BLaER1 treated with 17β-estradiol and CSF1 and Interleukin-3, amounts not matched to agents 10 nM and 100 nM (cell line): Measurements from ENCODE around the gene MTHFD1L.
A peak's percentile ranks its signal among the peaks of the same experiment; 100 is the strongest.
"Not testable (repeated sequence)": the region's sequence is repeated elsewhere in the genome, so short reads cannot be mapped to it uniquely, and the experiment has no call there.

Experiments used
- H3K27ac ChIP-seq, 11 experiments: shearing (Covaris generic); formaldehyde crosslinking; 2 replicates each; pipeline ENCODE4 v1.8.1; 2022
- H3K27me3 ChIP-seq, 11 experiments: shearing (Covaris generic); formaldehyde crosslinking; 2 replicates each; pipeline ENCODE4 v1.8.1; 2022
- H3K36me3 ChIP-seq, 11 experiments: shearing (Covaris generic); formaldehyde crosslinking; 2 replicates each; pipeline ENCODE4 v1.8.1; 2022
- H3K4me1 ChIP-seq, 10 experiments: shearing (Covaris generic); formaldehyde crosslinking; 2 replicates each; pipeline ENCODE4 v1.8.1; 2022
- H3K4me2 ChIP-seq, 11 experiments: shearing (Covaris generic); formaldehyde crosslinking; 2 replicates each; pipeline ENCODE4 v1.8.1; 2022
- H3K4me3 ChIP-seq, 10 experiments: shearing (Covaris generic); formaldehyde crosslinking; 2 replicates each; pipeline ENCODE4 v1.8.1; 2022
- H3K9ac ChIP-seq, 11 experiments: shearing (Covaris generic); formaldehyde crosslinking; 2 replicates each; pipeline ENCODE4 v1.8.1; 2022
- H3K9me3 ChIP-seq, 11 experiments: shearing (Covaris generic); formaldehyde crosslinking; replicated peaks in 1 of 11; 2 replicates each; pipeline ENCODE4 v1.8.1; 2022
- H4K20me1 ChIP-seq, 11 experiments: shearing (Covaris generic); formaldehyde crosslinking; 2 replicates each; pipeline ENCODE4 v1.8.1; 2022
- Cebpa-rat ChIP-seq, 11 experiments: shearing (Covaris generic); IDR thresholded peaks; 2 replicates each; pipeline ENCODE4 v1.8.1; 2022

The MTHFD1L gene

DNA sequence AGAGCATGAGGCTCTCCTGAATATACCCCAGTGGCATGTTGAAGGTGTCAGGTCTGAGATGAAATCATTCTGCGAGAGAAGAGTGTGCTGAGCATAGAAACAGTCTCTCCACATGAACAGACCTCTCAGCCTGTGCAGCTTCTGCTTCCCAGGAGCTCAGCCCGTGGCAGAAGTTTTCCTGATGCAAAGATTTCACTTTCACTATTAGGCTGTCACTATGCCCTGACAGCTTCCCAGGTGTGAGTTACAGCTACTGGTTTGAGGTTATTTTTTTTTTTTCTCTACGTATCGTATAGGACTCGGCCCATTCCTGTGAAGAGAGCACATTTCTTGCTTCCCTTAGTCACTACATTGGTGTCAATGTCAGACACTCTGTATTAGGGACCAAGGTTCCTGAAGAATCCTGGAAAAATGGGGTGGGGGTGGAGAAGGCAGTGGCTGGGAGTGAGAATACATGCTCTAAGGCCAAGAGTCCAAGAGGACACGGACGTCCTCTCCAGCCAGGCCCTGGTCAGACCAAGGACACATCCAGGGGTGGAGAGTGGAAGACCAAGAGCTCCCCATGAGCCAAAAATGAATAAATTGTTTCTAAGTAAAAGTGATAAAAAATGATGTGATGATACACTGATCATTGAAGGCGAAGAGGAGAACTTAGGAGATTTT is 253.1 kb downstream of the MTHFD1L start:
- TF ChIP-seq Cebpa-rat (IDR thresholded peaks at IDR 0.05), result no peak
- Histone ChIP-seq H3K4me3 (no peak overlapping the region), H3K9ac (no peak overlapping the region), H3K36me3 (no peaks in the 10 kb centered on the region; a peak in 1 of 22 replicates), H3K9me3 (0 out of 22 replicates have a peak, but pooled peaks cover 0 to 4% (median 0%) of the 10 kb centered on the region in 11 experiments), H3K27me3 (no peaks in the 10 kb centered on the region), H3K4me2 (peak overlapping the region in 2 of 11 experiments; percentile 14 to 34; a peak in 1 of 22 replicates), H3K27ac (no peak overlapping the region), H3K4me1 (peaks cover 0 to 6% (median 0%) of the 10 kb centered on the region in 10 experiments; a peak in 2 of 20 replicates), H4K20me1 (no peaks in the 10 kb centered on the region)

DNA sequence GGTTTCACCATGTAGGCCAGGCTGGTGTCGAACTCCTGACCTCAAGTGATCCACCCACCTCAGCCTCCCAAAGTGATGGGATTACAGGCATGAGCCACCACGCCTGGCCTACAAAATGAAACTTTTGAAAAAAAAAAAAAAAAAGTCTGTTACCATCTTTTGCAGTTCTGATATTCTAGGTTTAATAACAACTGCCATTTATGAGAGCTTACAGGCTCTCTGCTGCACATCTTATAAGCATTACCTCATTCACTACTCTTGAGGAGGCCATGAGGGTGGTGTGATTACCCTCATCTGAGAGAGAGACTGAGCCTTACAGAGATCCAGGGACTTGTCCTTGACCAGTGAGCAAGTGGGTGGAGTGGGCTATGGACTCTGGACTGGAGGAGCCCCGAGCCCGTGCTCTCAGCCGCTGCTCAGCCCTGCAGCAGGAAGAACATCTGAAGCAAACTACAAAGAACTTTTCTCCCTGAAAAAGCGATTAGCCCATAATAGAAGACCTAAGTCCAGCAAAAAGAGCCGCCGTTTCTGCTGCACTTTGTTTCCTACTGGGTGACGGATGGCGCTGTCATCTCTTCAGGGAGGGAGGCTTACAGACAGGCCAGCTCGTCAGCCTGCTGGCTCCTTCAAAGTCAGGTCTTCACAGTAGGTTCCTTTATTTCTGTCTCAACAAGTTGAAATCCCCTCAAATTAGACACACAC is 254.5 kb downstream of the MTHFD1L start:
- TF ChIP-seq Cebpa-rat (IDR thresholded peaks at IDR 0.05), result no peak
- Histone ChIP-seq H3K4me2 (no peak overlapping the region), H3K36me3 (no peaks in the 10 kb centered on the region; a peak in 1 of 22 replicates), H3K4me1 (peaks cover 0 to 6% (median 0%) of the 10 kb centered on the region in 10 experiments; a peak in 2 of 20 replicates), H3K4me3 (no peak overlapping the region), H3K9ac (no peak overlapping the region), H3K9me3 (peaks cover 0 to 4% (median 0%) of the 10 kb centered on the region in 11 experiments; a peak in 1 of 22 replicates), H3K27ac (no peak overlapping the region), H4K20me1 (no peaks in the 10 kb centered on the region), H3K27me3 (no peaks in the 10 kb centered on the region)

DNA sequence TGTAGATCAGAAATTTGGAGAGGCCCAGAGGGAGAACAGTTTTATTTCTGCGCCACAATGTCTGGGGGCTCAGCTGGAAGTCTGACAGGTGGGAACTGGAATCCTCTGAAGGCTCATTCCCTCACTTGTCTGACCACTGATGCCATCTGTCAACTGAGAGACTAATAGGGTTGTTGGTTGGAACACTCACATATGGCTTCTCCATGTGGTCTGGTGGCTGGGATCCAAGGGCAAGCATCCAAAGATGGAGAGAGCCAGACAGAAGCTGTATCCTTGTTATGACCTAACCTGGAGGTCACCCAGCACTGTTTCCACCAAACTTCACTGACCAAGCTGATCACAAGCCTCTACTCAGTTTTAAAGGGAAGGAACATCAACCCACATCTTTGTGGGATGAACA is 256.4 kb downstream of the MTHFD1L start:
- H3K36me3 ChIP-seq, result no peaks in the 10 kb centered on the region; a peak in 1 of 22 replicates
- peaks cover 0 to 6% (median 0%) of the 10 kb centered on the region in 10 experiments; a peak in 2 of 20 replicates for H3K4me1 ChIP-seq

DNA sequence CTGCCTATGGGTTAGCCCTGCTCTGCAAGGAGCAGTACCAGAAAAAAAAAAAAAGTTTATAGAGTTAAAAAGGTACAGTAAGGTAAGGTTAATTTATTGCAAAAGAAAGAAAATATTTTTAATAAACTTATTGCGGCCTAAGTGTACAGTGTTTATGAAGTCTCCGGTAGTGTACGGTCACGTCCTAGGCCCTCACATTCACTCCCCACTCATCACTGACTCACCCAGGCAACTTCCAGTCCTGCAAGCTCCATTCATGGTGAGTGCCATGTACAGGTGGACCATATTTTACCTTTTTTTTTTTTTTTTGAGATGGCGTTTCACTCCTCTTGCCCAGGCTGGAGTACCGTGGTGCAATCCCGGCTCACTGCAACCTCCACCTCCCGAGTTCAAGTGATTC is 258.1 kb downstream of the MTHFD1L start:
- not testable (repeated sequence) for H3K4me1 ChIP-seq, H3K9ac ChIP-seq, H3K27me3 ChIP-seq, H3K36me3 ChIP-seq, H4K20me1 ChIP-seq, H3K4me2 ChIP-seq, H3K27ac ChIP-seq, H3K4me3 ChIP-seq
- peaks cover 10 to 17% (median 14%) of the 10 kb centered on the region in 11 experiments for H3K9me3 ChIP-seq

More for the DNA sequence above, 256.4 kb downstream of the MTHFD1L start:
- Histone ChIP-seq H4K20me1 (no peaks in the 10 kb centered on the region), H3K9me3 (peaks cover 2 to 6% (median 2%) of the 10 kb centered on the region in 11 experiments; a peak in 21 of 22 replicates), H3K27ac (no peak overlapping the region), H3K4me3 (no peak overlapping the region), H3K27me3 (no peaks in the 10 kb centered on the region), H3K4me2 (no peak overlapping the region), H3K9ac (no peak overlapping the region)
- TF ChIP-seq Cebpa-rat (IDR thresholded peaks at IDR 0.05), result no peak

DNA sequence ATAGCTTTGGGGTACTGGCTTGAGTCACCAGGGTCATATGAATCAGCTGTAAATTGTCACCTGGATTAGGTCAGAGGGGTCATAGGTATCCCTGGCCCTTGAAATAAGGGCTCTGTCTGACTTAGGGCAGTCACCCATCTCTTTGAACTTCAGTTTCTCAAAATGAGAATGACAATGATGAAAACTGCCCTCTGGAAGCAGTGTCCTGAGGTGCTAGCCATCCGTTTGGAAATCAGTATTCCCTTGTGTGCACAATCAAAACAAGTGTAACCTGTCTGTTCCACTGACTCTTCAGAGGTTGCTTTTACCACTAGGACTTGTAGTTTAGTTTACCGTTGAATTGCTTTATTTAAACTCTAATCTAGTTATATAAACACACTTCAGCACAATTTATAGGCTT is 259.7 kb downstream of the MTHFD1L start:
- not testable (repeated sequence) for H4K20me1 ChIP-seq, H3K4me2 ChIP-seq, H3K9ac ChIP-seq, H3K4me1 ChIP-seq, H3K27me3 ChIP-seq, H3K36me3 ChIP-seq, H3K4me3 ChIP-seq, H3K27ac ChIP-seq
- peaks cover 10 to 20% (median 14%) of the 10 kb centered on the region in 11 experiments for H3K9me3 ChIP-seq

DNA sequence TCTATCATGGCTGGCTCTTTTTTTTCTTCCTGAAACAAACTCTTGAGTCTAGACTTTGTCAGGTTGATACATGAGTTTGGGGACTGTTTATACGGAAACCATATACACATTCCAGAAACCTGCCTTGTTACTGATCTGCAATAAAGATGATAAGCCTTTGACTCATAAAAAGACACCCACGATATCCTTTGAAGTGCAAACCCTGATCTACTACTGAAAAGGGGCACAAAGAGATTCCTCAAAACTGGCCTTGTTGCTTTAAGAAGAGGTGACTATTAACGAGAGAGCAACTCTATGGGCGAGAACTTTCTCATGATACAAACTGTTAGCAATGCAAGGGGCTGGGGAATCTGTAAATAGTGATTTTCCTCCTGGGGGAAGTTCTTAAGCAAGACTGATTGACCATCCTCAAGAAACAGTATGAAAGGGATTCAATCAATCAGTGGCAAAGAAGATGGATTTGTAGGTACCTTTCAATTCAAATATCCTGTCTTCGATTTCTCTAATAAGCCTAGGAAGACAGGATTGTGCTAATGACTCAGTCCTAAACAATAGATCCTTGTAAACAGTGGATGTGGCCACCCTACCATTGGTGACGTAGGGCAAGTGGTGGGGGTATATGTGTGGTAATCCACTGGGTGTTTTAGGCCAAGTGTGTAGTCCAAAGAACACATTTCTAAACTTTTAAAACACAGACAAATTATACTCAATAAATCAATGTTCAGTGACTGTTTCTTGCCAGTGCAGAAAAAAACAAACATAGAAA is 260.3 kb downstream of the MTHFD1L start:
- peaks cover 10 to 23% (median 14%) of the 10 kb centered on the region in 11 experiments for H3K9me3 ChIP-seq
- not testable (repeated sequence) for H3K4me2 ChIP-seq, H3K4me3 ChIP-seq, H3K27ac ChIP-seq, H4K20me1 ChIP-seq, H3K9ac ChIP-seq, H3K27me3 ChIP-seq, H3K36me3 ChIP-seq, H3K4me1 ChIP-seq

DNA sequence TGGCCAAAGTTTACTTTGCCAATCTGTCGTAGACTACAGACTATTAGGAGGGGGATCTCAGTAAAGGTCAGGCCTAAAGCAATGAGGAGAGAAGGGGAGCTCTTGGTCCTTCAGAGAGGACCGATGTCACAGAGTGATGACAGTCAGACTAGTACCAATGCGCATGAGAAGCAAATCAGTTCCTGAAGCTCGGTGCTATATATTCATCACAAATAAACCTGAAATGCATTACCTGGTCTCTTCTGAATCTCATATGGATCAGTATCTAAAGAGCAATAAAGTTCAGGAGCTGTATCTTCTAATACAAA is 260.9 kb downstream of the MTHFD1L start:
- not testable (repeated sequence) for H3K36me3 ChIP-seq, H3K27ac ChIP-seq, H3K4me2 ChIP-seq, H3K4me3 ChIP-seq, H3K27me3 ChIP-seq, H3K9ac ChIP-seq, H4K20me1 ChIP-seq
- Histone ChIP-seq H3K4me1 (peaks cover 0 to 13% (median 0%) of the 10 kb centered on the region in 10 experiments; a peak in 4 of 20 replicates), H3K9me3 (peaks cover 10 to 24% (median 14%) of the 10 kb centered on the region in 11 experiments)

DNA sequence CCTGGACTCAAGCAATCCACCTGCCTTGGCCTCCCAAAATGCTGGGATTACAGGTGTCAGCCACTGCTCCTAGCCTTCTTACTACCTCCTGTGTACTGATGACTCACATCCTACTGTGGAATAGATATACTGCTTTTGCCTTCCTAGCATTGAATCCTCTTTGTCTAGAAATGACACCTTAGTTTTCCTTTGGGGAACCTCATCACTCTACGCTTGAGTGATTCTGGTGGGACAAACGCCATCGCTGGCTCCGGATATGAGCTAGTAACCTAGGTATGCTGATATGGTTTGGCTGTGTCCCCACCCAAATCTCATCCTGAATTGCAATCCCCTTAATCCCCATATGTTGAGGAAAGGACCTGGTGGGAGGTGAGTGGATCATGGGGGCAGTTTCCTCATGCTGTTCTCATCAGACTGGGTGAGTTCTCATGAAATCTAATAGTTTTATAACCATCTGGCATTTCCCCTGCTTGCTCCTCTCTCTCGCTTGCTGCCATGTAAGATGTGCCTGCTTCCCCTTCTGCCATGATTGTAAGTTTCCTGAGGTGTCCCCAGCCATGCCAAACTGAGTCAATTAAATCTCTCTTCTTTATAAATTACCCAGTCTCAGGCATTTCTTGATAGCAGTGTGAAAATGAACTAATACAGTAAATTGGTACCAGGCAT is 261.8 kb downstream of the MTHFD1L start:
- H3K27ac ChIP-seq, H3K4me2 ChIP-seq, H3K4me3 ChIP-seq, H3K9ac ChIP-seq, H3K27me3 ChIP-seq, H4K20me1 ChIP-seq, H3K36me3 ChIP-seq: not testable (repeated sequence)
- peaks cover 10 to 24% (median 13%) of the 10 kb centered on the region in 11 experiments for H3K9me3 ChIP-seq
- peaks cover 0 to 13% (median 0%) of the 10 kb centered on the region in 10 experiments; a peak in 4 of 20 replicates for H3K4me1 ChIP-seq

DNA sequence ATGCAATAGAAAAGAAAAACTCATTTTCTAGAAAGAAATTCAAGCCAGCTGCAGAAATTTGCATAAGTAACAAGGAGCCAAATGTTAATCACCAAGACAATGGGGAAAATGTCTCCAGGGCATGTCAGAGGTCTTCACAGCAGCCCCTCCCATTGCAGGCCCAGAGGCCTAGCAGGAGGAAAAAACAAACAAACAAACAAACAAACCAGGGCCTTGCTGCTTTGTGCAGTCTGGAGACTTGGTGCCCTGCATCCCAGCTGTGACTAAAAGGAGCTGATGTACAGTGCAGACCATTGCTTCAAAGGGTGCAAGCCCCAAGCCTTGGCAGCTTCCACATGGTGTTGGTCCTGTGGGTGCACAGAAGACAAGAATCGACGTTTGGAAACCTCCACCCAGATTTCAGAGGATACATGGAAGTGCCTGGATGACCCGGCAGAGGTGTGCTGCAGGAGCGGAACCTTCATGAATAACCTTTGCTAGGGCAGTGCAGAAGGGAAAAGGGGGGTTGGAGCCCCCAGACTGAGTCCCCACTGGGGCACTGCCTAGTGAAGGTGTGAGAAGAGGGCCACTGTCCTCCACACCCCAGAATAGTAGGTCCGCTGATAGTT is 263.4 kb downstream of the MTHFD1L start:
- Histone ChIP-seq H3K4me1 (peaks cover 0 to 13% (median 0%) of the 10 kb centered on the region in 10 experiments; a peak in 4 of 20 replicates), H3K27me3 (no peaks in the 10 kb centered on the region), H4K20me1 (no peaks in the 10 kb centered on the region), H3K4me3 (no peak overlapping the region), H3K27ac (no peak overlapping the region), H3K9me3 (peaks cover 10 to 35% (median 20%) of the 10 kb centered on the region in 11 experiments), H3K36me3 (no peaks in the 10 kb centered on the region), H3K9ac (no peak overlapping the region), H3K4me2 (no peak overlapping the region)
- TF ChIP-seq Cebpa-rat (IDR thresholded peaks at IDR 0.05), result no peak
